Measurements from ENCODE around the gene FBXO3. TPM values are rescaled to one million over a fixed set of nuclear protein-coding genes. Genes with fewer than 3 reads are reported as not detected.

Gene FBXO3
- total RNA-seq, 1 experiment from 2014 or later = 22.5 TPM

GRCh38 chr11:33725496-33725895 lies 48.8 kb downstream of the FBXO3 start:
- no peak overlapping the region for H3K4me3 ChIP-seq (ENCODE audit: low read length)
- no TSS peak for BruUV-seq (replicated peaks)
- peaks cover 14% of the 10 kb centered on the region for H4K20me1 ChIP-seq (ENCODE audit: low read length)
- ATAC-seq (no peak), DNase-seq (no peak)
- TF ChIP-seq EZH2phosphoT487 (IDR thresholded peaks at IDR 0.05; ENCODE audit: borderline replicate concordance, low read length) (no peak), CTCF (conservative IDR thresholded peaks at IDR 0.05; ENCODE audit: low read depth, low read length) (no peak), EZH2 (IDR thresholded peaks at IDR 0.05; ENCODE audit: low read length, unreplicated experiment) (no peak)
- H3K9ac ChIP-seq (ENCODE audit: low read length) = no peak overlapping the region
- CTCF ChIA-PET = no interaction called here
- no peaks in the 10 kb centered on the region for H3K27me3 ChIP-seq (ENCODE audit: low read length)
- H3K79me2 ChIP-seq (ENCODE audit: low read length) = peaks cover 97% of the 10 kb centered on the region
- POLR2A ChIA-PET (ENCODE audit: unreplicated experiment) = no interaction called here
- peaks cover 45% of the 10 kb centered on the region for H3K36me3 ChIP-seq (ENCODE audit: low read depth, low read length)
- intact Hi-C loops (cut with micrococcal nuclease) = no loop called here
- no peaks in the 10 kb centered on the region for H3K9me2 ChIP-seq (replicated peaks; ENCODE audit: low read length)
- H3F3A ChIP-seq (ENCODE audit: low read length, unreplicated experiment) = peaks cover 8% of the 10 kb centered on the region
- H3K4me2 ChIP-seq (ENCODE audit: low read length) = 0 out of 2 replicates have a peak overlapping the region, but pooled peaks have one; percentile 10
- H2AFZ ChIP-seq (ENCODE audit: low read length) = no peak overlapping the region
- no peaks in the 10 kb centered on the region for H3K9me3 ChIP-seq (ENCODE audit: low read length)
- peaks cover 50% of the 10 kb centered on the region for H3K4me1 ChIP-seq (ENCODE audit: insufficient read depth, low read length)
- H3K27ac ChIP-seq (ENCODE audit: low read length) = peak overlapping the region; percentile 99; the same call in 1 of the 2 replicates

- no TSS peak for BruUV-seq (replicated peaks)
- Histone ChIP-seq H3K9me2 (replicated peaks; ENCODE audit: low read length) (no peaks in the 10 kb centered on the region), H3K27me3 (ENCODE audit: low read length) (no peaks in the 10 kb centered on the region), H2AFZ (ENCODE audit: low read length) (no peak overlapping the region), H3K9ac (ENCODE audit: low read length) (peak overlapping the region; percentile 85), H3K4me3 (ENCODE audit: low read length) (no peak overlapping the region), H3K4me2 (ENCODE audit: low read length) (peak overlapping the region; percentile 55; the same call in 1 of the 2 replicates), H3K36me3 (ENCODE audit: low read depth, low read length) (peaks cover 44% of the 10 kb centered on the region), H3K4me1 (ENCODE audit: insufficient read depth, low read length) (peaks cover 59% of the 10 kb centered on the region), H3K9me3 (ENCODE audit: low read length) (no peaks in the 10 kb centered on the region), H3F3A (ENCODE audit: low read length, unreplicated experiment) (peaks cover 8% of the 10 kb centered on the region), H4K20me1 (ENCODE audit: low read length) (peaks cover 8% of the 10 kb centered on the region; the same call in 1 of the 2 replicates), H3K79me2 (ENCODE audit: low read length) (peaks cover 97% of the 10 kb centered on the region), H3K27ac (ENCODE audit: low read length) (peak overlapping the region; percentile 99)
- no peak for DNase-seq
- ChIA-PET POLR2A (ENCODE audit: unreplicated experiment) (interaction anchor here (0.6 kb wide), 1 partner anchor 12 kb away, joined by 3 read pairs; no protein-coding TSS in a partner anchor), CTCF (no interaction called here)
- TF ChIP-seq EZH2 (IDR thresholded peaks at IDR 0.05; ENCODE audit: low read length, unreplicated experiment) = no peak
- TF ChIP-seq EZH2phosphoT487 (IDR thresholded peaks at IDR 0.05; ENCODE audit: borderline replicate concordance, low read length) = no peak
- no peak for TF ChIP-seq CTCF (conservative IDR thresholded peaks at IDR 0.05; ENCODE audit: low read depth, low read length)
- ATAC-seq = no peak
- intact Hi-C loops (cut with micrococcal nuclease) = no loop called here
Observed at GRCh38 chr11:33724644-33725035, 49.7 kb downstream of the FBXO3 start.

GRCh38 chr11:33723238-33723881 lies 51.0 kb downstream of the FBXO3 start:
- Histone ChIP-seq H3K4me3 (ENCODE audit: low read length) (peak overlapping the region; percentile 12; the same call in 1 of the 2 replicates), H3K36me3 (ENCODE audit: low read depth, low read length) (peaks cover 48% of the 10 kb centered on the region), H3F3A (ENCODE audit: low read length, unreplicated experiment) (peaks cover 8% of the 10 kb centered on the region), H4K20me1 (ENCODE audit: low read length) (peaks cover 8% of the 10 kb centered on the region; the same call in 1 of the 2 replicates), H3K9me2 (replicated peaks; ENCODE audit: low read length) (no peaks in the 10 kb centered on the region), H3K9ac (ENCODE audit: low read length) (peak overlapping the region; percentile 89), H2AFZ (ENCODE audit: low read length) (no peak overlapping the region), H3K4me2 (ENCODE audit: low read length) (peak overlapping the region; percentile 55), H3K9me3 (ENCODE audit: low read length) (no peaks in the 10 kb centered on the region), H3K27ac (ENCODE audit: low read length) (peak overlapping the region; percentile 99), H3K27me3 (ENCODE audit: low read length) (no peaks in the 10 kb centered on the region), H3K4me1 (ENCODE audit: insufficient read depth, low read length) (peaks cover 68% of the 10 kb centered on the region), H3K79me2 (ENCODE audit: low read length) (peaks cover 96% of the 10 kb centered on the region)
- CTCF ChIA-PET = no interaction called here
- POLR2A ChIA-PET (ENCODE audit: unreplicated experiment) = no interaction called here
- TF ChIP-seq CTCF (conservative IDR thresholded peaks at IDR 0.05; ENCODE audit: low read depth, low read length) (no peak), EZH2phosphoT487 (IDR thresholded peaks at IDR 0.05; ENCODE audit: borderline replicate concordance, low read length) (no peak), EZH2 (IDR thresholded peaks at IDR 0.05; ENCODE audit: low read length, unreplicated experiment) (no peak)
- peak; percentile 80 for DNase-seq
- intact Hi-C loops (cut with micrococcal nuclease) = loop anchor here (2.0 kb wide), 1 partner anchor 13 kb away; the partner anchor contains the start of gene CD59
- no TSS peak for BruUV-seq (replicated peaks)
- peak; percentile 35 for ATAC-seq
